Measurements from ENCODE around the gene PRICKLE3.

GRCh38 chrX:49153467-49153866 is 32.7 kb downstream of the PRICKLE3 start:
- TF ChIP-seq, protein P1, sequence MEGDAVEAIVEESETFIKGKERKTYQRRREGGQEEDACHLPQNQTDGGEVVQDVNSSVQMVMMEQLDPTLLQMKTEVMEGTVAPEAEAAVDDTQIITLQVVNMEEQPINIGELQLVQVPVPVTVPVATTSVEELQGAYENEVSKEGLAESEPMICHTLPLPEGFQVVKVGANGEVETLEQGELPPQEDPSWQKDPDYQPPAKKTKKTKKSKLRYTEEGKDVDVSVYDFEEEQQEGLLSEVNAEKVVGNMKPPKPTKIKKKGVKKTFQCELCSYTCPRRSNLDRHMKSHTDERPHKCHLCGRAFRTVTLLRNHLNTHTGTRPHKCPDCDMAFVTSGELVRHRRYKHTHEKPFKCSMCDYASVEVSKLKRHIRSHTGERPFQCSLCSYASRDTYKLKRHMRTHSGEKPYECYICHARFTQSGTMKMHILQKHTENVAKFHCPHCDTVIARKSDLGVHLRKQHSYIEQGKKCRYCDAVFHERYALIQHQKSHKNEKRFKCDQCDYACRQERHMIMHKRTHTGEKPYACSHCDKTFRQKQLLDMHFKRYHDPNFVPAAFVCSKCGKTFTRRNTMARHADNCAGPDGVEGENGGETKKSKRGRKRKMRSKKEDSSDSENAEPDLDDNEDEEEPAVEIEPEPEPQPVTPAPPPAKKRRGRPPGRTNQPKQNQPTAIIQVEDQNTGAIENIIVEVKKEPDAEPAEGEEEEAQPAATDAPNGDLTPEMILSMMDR (IDR thresholded peaks at IDR 0.05) = no peak
- TF ChIP-seq POLR2AphosphoS2 (conservative IDR thresholded peaks at IDR 0.05; ENCODE audit: low read length) (no peak), USF2 (IDR thresholded peaks at IDR 0.05) (no peak), SMC3 (IDR thresholded peaks at IDR 0.05) (no peak), POLR2A (IDR thresholded peaks at IDR 0.05; ENCODE audit: low read length) (no peak), EP300 (IDR thresholded peaks at IDR 0.05) (no peak), HOXB5 (CRISPR knock-in tag; IDR thresholded peaks at IDR 0.05) (no peak), BCL3 (IDR thresholded peaks at IDR 0.05) (no peak), JUNB (IDR thresholded peaks at IDR 0.05) (no peak), ESRRA (IDR thresholded peaks at IDR 0.05; ENCODE audit: borderline replicate concordance, low read length) (no peak), CHD2 (IDR thresholded peaks at IDR 0.05; ENCODE audit: low read length, partially characterized antibody) (no peak), EHMT2 (IDR thresholded peaks at IDR 0.05; ENCODE audit: low read depth) (no peak)
- TF ChIP-seq, protein P2, sequence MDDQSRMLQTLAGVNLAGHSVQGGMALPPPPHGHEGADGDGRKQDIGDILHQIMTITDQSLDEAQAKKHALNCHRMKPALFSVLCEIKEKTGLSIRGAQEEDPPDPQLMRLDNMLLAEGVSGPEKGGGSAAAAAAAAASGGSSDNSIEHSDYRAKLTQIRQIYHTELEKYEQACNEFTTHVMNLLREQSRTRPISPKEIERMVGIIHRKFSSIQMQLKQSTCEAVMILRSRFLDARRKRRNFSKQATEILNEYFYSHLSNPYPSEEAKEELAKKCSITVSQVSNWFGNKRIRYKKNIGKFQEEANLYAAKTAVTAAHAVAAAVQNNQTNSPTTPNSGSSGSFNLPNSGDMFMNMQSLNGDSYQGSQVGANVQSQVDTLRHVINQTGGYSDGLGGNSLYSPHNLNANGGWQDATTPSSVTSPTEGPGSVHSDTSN (IDR thresholded peaks at IDR 0.05) = no peak

Measured in A549 (cell line).